A549 (cell line): Measurements from ENCODE around the gene ICE2. TPM values are rescaled to one million over a fixed set of nuclear protein-coding genes. Genes with fewer than 3 reads are reported as not detected.

ENCODE experiments used
- ATAC-seq, 2 experiments: fragments of 200-7000 bp in 1 of 2; fragments of >200 bp in 1 of 2; cut with Nextera tagmentation in 1 of 2; cut with Tn5 transposase in 1 of 2; 3 replicates each; pipeline versions ENCODE4 v1.8.0 to v1.9.1; 2018 to 2020; ENCODE audit warnings: mild to moderate bottlenecking in 1 of 2, moderate library complexity in 1 of 2
- CTCF ChIA-PET: fragments of 300-600 bp; sonication (Branson Sonifier 250); formaldehyde crosslinking; extraction: SDS; loops from one replicate; lab custom pipeline; 2021; ENCODE audit warnings: antibody characterized with exemption, inconsistent platforms; lab: Yijun Ruan, JAX
- POLR2A ChIA-PET: fragments of 350-600 bp; formaldehyde crosslinking; extraction: SDS; loops from one replicate; lab custom pipeline; 2021; ENCODE audit warnings: antibody characterized with exemption, inconsistent platforms; lab: Yijun Ruan, JAX
- DNase-seq, 2 experiments: peaks; one replicate each; pipeline versions ENCODE4 v3.0.0 to v3.0.0-alpha.2; 2011 to 2016; ENCODE audit warnings: low read depth in 1 of 2, low spot score in 1 of 2
- FAIRE-seq: peaks from 2 replicates; lab custom pipeline; 2011; peaks lifted over from hg19 to GRCh38; lab: Jason Lieb, UNC
- H3K27ac ChIP-seq, 2 experiments: fragments of >200 bp; sonication (Bioruptor Twin); formaldehyde crosslinking; 3 replicates each; pipeline ENCODE4 v1.5.1; 2016 to 2017
- H3K4me1 ChIP-seq: fragments of >200 bp; sonication (Bioruptor Twin); formaldehyde crosslinking; 3 replicates; pipeline ENCODE4 v1.6.1; 2016
- H3K4me2 ChIP-seq: fragments of >200 bp; sonication (Bioruptor Twin); formaldehyde crosslinking; 3 replicates; pipeline ENCODE4 v1.6.1; 2016
- H3K4me3 ChIP-seq: fragments of >200 bp; sonication (Bioruptor Twin); formaldehyde crosslinking; 3 replicates; pipeline ENCODE4 v1.5.1; 2016
- H3K9me3 ChIP-seq: fragments of >200 bp; sonication (Bioruptor Twin); formaldehyde crosslinking; 3 replicates; pipeline ENCODE4 v1.6.1; 2016
- CBX2 ChIP-seq: fragments of 200-600 bp; sonication (generic); IDR thresholded peaks from 2 replicates; pipeline ENCODE4 v1.6.1; 2016; ENCODE audit warnings: low read depth, mild to moderate bottlenecking, borderline replicate concordance
- CBX8 ChIP-seq: fragments of 200-600 bp; sonication (generic); IDR thresholded peaks from 2 replicates; pipeline ENCODE4 v1.6.1; 2016
- CEBPB ChIP-seq, 2 experiments: fragments of >200 bp in 1 of 2; sonication (Bioruptor Twin) in 1 of 2; formaldehyde crosslinking in 1 of 2; IDR thresholded peaks; 2 replicates each; pipeline ENCODE4 v1.6.1; 2012 to 2016
- CHD4 ChIP-seq: fragments of 200-600 bp; sonication (generic); IDR thresholded peaks from 2 replicates; pipeline ENCODE4 v1.6.1; 2016; ENCODE audit warnings: antibody characterized with exemption, mild to moderate bottlenecking, borderline replicate concordance
- EHF ChIP-seq: fragments of 250-450 bp; sonication (Bioruptor Pico); IDR thresholded peaks from 2 replicates; pipeline ENCODE4 v1.5.0; 2020; ENCODE audit warnings: mild to moderate bottlenecking
- EHMT2 ChIP-seq: fragments of 200-600 bp; sonication (generic); IDR thresholded peaks from 2 replicates; pipeline ENCODE4 v1.6.1; 2016; ENCODE audit warnings: antibody characterized with exemption, low read depth, mild to moderate bottlenecking, moderate library complexity
- EP300 ChIP-seq, 2 experiments: fragments of >200 bp; sonication (Bioruptor Twin); formaldehyde crosslinking; IDR thresholded peaks; 2 replicates in 1 of 2; 3 replicates in 1 of 2; pipeline ENCODE4 v1.6.1; 2016 to 2017
- FOSB ChIP-seq: fragments of 250-450 bp; sonication (Bioruptor Pico); IDR thresholded peaks from 2 replicates; pipeline ENCODE4 v1.5.0; 2020; ENCODE audit warnings: mild to moderate bottlenecking, moderate library complexity
- FOSL2 ChIP-seq, 2 experiments: fragments of 450-650 bp in 1 of 2; fragments of >200 bp in 1 of 2; sonication (Bioruptor Twin) in 1 of 2; formaldehyde crosslinking; IDR thresholded peaks; 2 replicates each; pipeline versions ENCODE4 v1.5.0 to v1.6.1; 2016 to 2020; ENCODE audit warnings: mild to moderate bottlenecking in 1 of 2, moderate library complexity in 1 of 2
- FOXS1 ChIP-seq: fragments of 250-450 bp; sonication (Bioruptor Pico); IDR thresholded peaks from 2 replicates; pipeline ENCODE4 v1.5.0; 2020; ENCODE audit warnings: mild to moderate bottlenecking, moderate library complexity
- GATA3 ChIP-seq: IDR thresholded peaks from 2 replicates; pipeline ENCODE4 v1.6.1; 2012; ENCODE audit warnings: borderline replicate concordance
- HDAC2 ChIP-seq: fragments of 200-600 bp; sonication (generic); IDR thresholded peaks from 2 replicates; pipeline ENCODE4 v1.6.1; 2016
- HOXA7 ChIP-seq: fragments of 250-450 bp; sonication (Bioruptor Pico); IDR thresholded peaks from 2 replicates; pipeline ENCODE4 v1.5.0; 2020; ENCODE audit warnings: mild to moderate bottlenecking, moderate library complexity
- HOXB13 ChIP-seq: fragments of 250-450 bp; sonication (Bioruptor Pico); IDR thresholded peaks from 2 replicates; pipeline ENCODE4 v1.5.0; 2020; ENCODE audit warnings: low read depth, mild to moderate bottlenecking, moderate library complexity
- HOXB5 ChIP-seq: fragments of 250-450 bp; sonication (Bioruptor Pico); IDR thresholded peaks from 2 replicates; pipeline ENCODE4 v1.5.0; 2020; ENCODE audit warnings: mild to moderate bottlenecking, moderate library complexity
- JUN ChIP-seq, 2 experiments: fragments of >200 bp; sonication (Bioruptor Twin); formaldehyde crosslinking; IDR thresholded peaks; 2 replicates in 1 of 2; 3 replicates in 1 of 2; pipeline ENCODE4 v1.6.1; 2016 to 2017
- KDM1A ChIP-seq: fragments of 200-600 bp; sonication (generic); IDR thresholded peaks from 2 replicates; pipeline ENCODE4 v1.6.1; 2016; ENCODE audit warnings: low read depth, mild to moderate bottlenecking
- MAFK ChIP-seq: fragments of 450-650 bp; IDR thresholded peaks from 2 replicates; pipeline ENCODE4 v1.6.1; 2014; ENCODE audit not compliant: partially characterized antibody
- MYC ChIP-seq: IDR thresholded peaks from 2 replicates; pipeline ENCODE4 v1.6.1; 2012; ENCODE audit warnings: mild to moderate bottlenecking, inconsistent platforms, low read length, improper control_type of control experiment, borderline replicate concordance
- NPAS2 ChIP-seq: fragments of 250-450 bp; sonication (Bioruptor Pico); IDR thresholded peaks from 2 replicates; pipeline ENCODE4 v1.8.0; 2022; ENCODE audit warnings: mild to moderate bottlenecking, moderate library complexity, borderline replicate concordance
- PHF8 ChIP-seq: fragments of 200-600 bp; sonication (generic); IDR thresholded peaks from 2 replicates; pipeline ENCODE4 v1.6.1; 2016; ENCODE audit warnings: low read depth, mild to moderate bottlenecking, antibody characterized with exemption, moderate library complexity, borderline replicate concordance
- RAD21 ChIP-seq, 2 experiments: fragments of >200 bp in 1 of 2; sonication (Bioruptor Twin) in 1 of 2; formaldehyde crosslinking in 1 of 2; IDR thresholded peaks in 1 of 2; conservative IDR thresholded peaks in 1 of 2; 2 replicates in 1 of 2; 3 replicates in 1 of 2; pipeline ENCODE4 v1.6.1; 2012 to 2018; ENCODE audit warnings: inconsistent platforms in 1 of 2
- RCOR1 ChIP-seq: fragments of 150-350 bp; IDR thresholded peaks from 2 replicates; pipeline ENCODE4 v1.6.1; 2014; ENCODE audit warnings: antibody characterized with exemption, low read length, low read depth
- RFX5 ChIP-seq: fragments of 450-650 bp; IDR thresholded peaks from 2 replicates; pipeline ENCODE4 v1.7.1; 2014; ENCODE audit warnings: antibody characterized with exemption, mild to moderate bottlenecking, moderate library complexity
- RNF2 ChIP-seq: fragments of 200-600 bp; sonication (generic); IDR thresholded peaks from 2 replicates; pipeline ENCODE4 v1.6.1; 2016; ENCODE audit warnings: low read depth, mild to moderate bottlenecking, antibody characterized with exemption, moderate library complexity, borderline replicate concordance
- SMC3 ChIP-seq: fragments of >200 bp; sonication (Bioruptor Twin); formaldehyde crosslinking; IDR thresholded peaks from 3 replicates; pipeline ENCODE4 v1.6.1; 2018; ENCODE audit warnings: inconsistent platforms
- TFCP2L1 ChIP-seq: fragments of 250-450 bp; sonication (Bioruptor Pico); IDR thresholded peaks from 2 replicates; pipeline ENCODE4 v1.5.0; 2021; ENCODE audit warnings: mild to moderate bottlenecking
- ZC3H11A ChIP-seq: fragments of 450-650 bp; IDR thresholded peaks from 2 replicates; pipeline ENCODE4 v1.6.1; 2014; ENCODE audit warnings: antibody characterized with exemption, mild to moderate bottlenecking
- ZFP36 ChIP-seq: fragments of 450-650 bp; IDR thresholded peaks from 2 replicates; pipeline ENCODE4 v1.6.1; 2014; ENCODE audit warnings: borderline replicate concordance; ENCODE audit not compliant: partially characterized antibody
- WGBS: methylation state at CpG from one replicate; pipeline ENCODE4 v1.1.6; 2017; ENCODE audit errors: missing lambda C conversion rate; 5-methylcytosine and 5-hydroxymethylcytosine counted together
- polyA plus RNA-seq, 4 experiments: library from polyadenylated mRNA; depleted of rRNA in 3 of 4; stranded (reverse); fragments of >200 nt; fragmentation: RNase III in 1 of 4; extraction: RNeasy Plus Mini Kit Qiagen cat#74134 plus additional on column Dnase treatment in 1 of 4; gene quantifications; 2 replicates in 3 of 4; 3 replicates in 1 of 4; pipeline ENCODE4 v1.2.3, GENCODE V29; 2011 to 2017
- TF ChIP-seq, protein P1 (sequence below): IDR thresholded peaks from 2 replicates; pipeline ENCODE4 v1.6.1; 2012
- TF ChIP-seq, protein P2 (sequence below): IDR thresholded peaks from 2 replicates; pipeline ENCODE4 v1.6.1; 2012; ENCODE audit warnings: low read depth, borderline replicate concordance
- TF ChIP-seq, protein P3 (sequence below): fragments of >200 bp; sonication (Bioruptor Twin); formaldehyde crosslinking; IDR thresholded peaks from 2 replicates; pipeline ENCODE4 v1.6.1; 2016
- TF ChIP-seq, protein P4 (sequence below): IDR thresholded peaks from 2 replicates; pipeline ENCODE4 v1.6.1; 2012
- TF ChIP-seq, protein P5 (sequence below): fragments of >200 bp; sonication (Bioruptor Twin); formaldehyde crosslinking; IDR thresholded peaks from 3 replicates; pipeline ENCODE4 v1.6.1; 2016

Gene ICE2
- polyA plus RNA-seq, 2 of the 4 experiments (the other 2 are of a cell fraction) = 43.1 to 87.6 TPM

DNA sequence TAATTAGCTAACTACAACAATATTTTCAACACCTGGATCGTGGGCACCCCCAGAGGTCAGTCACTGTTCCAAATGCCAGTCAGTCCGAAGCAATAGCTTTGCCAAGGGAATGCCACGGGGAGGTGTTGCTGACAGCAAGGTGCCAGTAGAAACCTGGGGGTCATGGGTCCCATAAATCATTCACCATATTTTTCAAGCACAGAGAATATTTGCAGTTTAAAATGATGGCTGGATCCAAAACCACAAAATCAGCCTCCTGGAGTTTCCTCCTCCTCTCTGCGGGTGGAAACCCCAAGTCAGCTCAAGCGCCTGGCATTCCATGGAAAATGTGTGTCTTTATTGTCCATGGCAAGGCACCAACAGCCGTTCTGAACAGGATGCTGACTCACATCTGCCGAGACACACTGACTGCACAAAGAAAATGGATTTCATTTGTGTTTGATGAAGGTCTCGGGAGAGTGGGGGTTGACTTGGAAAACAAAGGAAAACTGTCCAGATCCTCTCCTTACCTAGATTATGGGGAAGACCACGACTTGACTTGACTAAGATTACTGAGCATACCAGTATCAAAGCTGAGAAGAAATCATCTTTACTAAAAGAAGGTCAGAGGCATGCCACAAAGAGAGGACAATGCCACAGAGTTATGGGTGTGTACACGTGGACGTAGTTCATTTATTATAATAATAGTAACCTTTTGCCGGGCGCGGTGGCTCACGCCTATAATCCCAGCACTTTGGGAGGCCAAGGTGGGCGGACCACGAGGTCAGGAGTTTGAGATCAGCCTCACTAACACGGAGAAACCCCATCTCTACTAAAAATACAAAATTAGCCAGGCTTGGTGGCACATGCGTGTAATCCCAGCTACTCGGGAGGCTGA is 107.5 kb downstream of the ICE2 start:
- ChIA-PET CTCF (interaction anchor here (0.7 to 11.8 kb wide), 8 partner anchors 11 to 71 kb away, joined by 3 to 174 read pairs (median 4); no protein-coding TSS in a partner anchor), POLR2A (interaction anchor here (1.3 to 4.9 kb wide), 8 partner anchors 8 to 43 kb away, joined by 3 to 51 read pairs (median 10); partner anchors contain the start of gene ANXA2)
- Histone ChIP-seq H3K27ac (peak overlapping the region; percentile 90), H3K4me2 (peak overlapping the region; percentile 94), H3K4me1 (peaks cover 79% of the 10 kb centered on the region), H3K4me3 (peak overlapping the region; percentile 10), H3K9me3 (no peaks in the 10 kb centered on the region)
- ATAC-seq = peak; percentile 20 to 44
- DNase-seq = peak; percentile 89 to 98
- peak; percentile 94 for FAIRE-seq
- 1% methylated on average over 20 of the region's 20 CpGs for WGBS
- TF ChIP-seq, protein P1, sequence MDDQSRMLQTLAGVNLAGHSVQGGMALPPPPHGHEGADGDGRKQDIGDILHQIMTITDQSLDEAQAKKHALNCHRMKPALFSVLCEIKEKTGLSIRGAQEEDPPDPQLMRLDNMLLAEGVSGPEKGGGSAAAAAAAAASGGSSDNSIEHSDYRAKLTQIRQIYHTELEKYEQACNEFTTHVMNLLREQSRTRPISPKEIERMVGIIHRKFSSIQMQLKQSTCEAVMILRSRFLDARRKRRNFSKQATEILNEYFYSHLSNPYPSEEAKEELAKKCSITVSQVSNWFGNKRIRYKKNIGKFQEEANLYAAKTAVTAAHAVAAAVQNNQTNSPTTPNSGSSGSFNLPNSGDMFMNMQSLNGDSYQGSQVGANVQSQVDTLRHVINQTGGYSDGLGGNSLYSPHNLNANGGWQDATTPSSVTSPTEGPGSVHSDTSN = peak; percentile 70; the same call in 1 of the 2 replicates
- no peak for TF ChIP-seq RCOR1
- TF ChIP-seq, protein P2, sequence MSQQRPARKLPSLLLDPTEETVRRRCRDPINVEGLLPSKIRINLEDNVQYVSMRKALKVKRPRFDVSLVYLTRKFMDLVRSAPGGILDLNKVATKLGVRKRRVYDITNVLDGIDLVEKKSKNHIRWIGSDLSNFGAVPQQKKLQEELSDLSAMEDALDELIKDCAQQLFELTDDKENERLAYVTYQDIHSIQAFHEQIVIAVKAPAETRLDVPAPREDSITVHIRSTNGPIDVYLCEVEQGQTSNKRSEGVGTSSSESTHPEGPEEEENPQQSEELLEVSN = peak; percentile 54; the same call in 1 of the 2 replicates
- no peak for TF ChIP-seq KDM1A
- peak; percentile 95 for TF ChIP-seq MAFK
- TF ChIP-seq HOXB5 = peak; percentile 83
- TF ChIP-seq, protein P3, sequence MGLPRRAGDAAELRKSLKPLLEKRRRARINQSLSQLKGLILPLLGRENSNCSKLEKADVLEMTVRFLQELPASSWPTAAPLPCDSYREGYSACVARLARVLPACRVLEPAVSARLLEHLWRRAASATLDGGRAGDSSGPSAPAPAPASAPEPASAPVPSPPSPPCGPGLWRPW = no peak
- TF ChIP-seq HDAC2 = no peak
- TF ChIP-seq FOXS1 (CRISPR knock-in tag) = peak; percentile 75; the same call in 1 of the 2 replicates
- peak; percentile 67; the same call in 1 of the 2 replicates for TF ChIP-seq MYC
- TF ChIP-seq PHF8 = no peak
- TF ChIP-seq, protein P4, sequence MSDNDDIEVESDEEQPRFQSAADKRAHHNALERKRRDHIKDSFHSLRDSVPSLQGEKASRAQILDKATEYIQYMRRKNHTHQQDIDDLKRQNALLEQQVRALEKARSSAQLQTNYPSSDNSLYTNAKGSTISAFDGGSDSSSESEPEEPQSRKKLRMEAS = peak; percentile 93
- peak; percentile 63; the same call in 1 of the 2 replicates for TF ChIP-seq HOXA7 (CRISPR knock-in tag)
- peak; percentile 98 for TF ChIP-seq GATA3
- TF ChIP-seq FOSL2 (IDR thresholded peaks at IDR 0.05) = peak; percentile 93
- TF ChIP-seq FOSL2 (CRISPR knock-in tag; IDR thresholded peaks at IDR 0.05) = peak; percentile 96
- no peak for TF ChIP-seq RFX5
- TF ChIP-seq HOXB13 (CRISPR knock-in tag) = peak; percentile 91
- TF ChIP-seq EHMT2 = no peak
- no peak for TF ChIP-seq NPAS2 (CRISPR knock-in tag)
- no peak for TF ChIP-seq RNF2
- peak; percentile 97 to 98 for TF ChIP-seq JUN (IDR thresholded peaks at IDR 0.05)
- TF ChIP-seq CHD4 = no peak
- TF ChIP-seq CBX2 = no peak
- TF ChIP-seq, protein P5, sequence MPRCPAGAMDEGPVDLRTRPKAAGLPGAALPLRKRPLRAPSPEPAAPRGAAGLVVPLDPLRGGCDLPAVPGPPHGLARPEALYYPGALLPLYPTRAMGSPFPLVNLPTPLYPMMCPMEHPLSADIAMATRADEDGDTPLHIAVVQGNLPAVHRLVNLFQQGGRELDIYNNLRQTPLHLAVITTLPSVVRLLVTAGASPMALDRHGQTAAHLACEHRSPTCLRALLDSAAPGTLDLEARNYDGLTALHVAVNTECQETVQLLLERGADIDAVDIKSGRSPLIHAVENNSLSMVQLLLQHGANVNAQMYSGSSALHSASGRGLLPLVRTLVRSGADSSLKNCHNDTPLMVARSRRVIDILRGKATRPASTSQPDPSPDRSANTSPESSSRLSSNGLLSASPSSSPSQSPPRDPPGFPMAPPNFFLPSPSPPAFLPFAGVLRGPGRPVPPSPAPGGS = peak; percentile 91; the same call in 2 of the 3 replicates
- peak; percentile 83 for TF ChIP-seq EHF (CRISPR knock-in tag)
- peak; percentile 47 for TF ChIP-seq SMC3
- no peak for TF ChIP-seq ZFP36
- TF ChIP-seq CEBPB (IDR thresholded peaks at IDR 0.05) = peak; percentile 26 to 73; a peak in 3 of 4 replicates
- TF ChIP-seq TFCP2L1 (CRISPR knock-in tag) = peak; percentile 71; the same call in 1 of the 2 replicates
- peak; percentile 73; the same call in 1 of the 2 replicates for TF ChIP-seq FOSB (CRISPR knock-in tag)
- TF ChIP-seq EP300 (IDR thresholded peaks at IDR 0.05) = peak; percentile 91 to 96; a peak in 4 of 5 replicates
- peak; percentile 15 to 53; a peak in 3 of 5 replicates for TF ChIP-seq RAD21 (conservative IDR thresholded peaks at IDR 0.05 in 1 of 2, IDR thresholded peaks at IDR 0.05 in 1 of 2)
- TF ChIP-seq CBX8 = no peak
- no peak for TF ChIP-seq ZC3H11A
